Measurements from ENCODE around the gene TGM4.

DNA sequence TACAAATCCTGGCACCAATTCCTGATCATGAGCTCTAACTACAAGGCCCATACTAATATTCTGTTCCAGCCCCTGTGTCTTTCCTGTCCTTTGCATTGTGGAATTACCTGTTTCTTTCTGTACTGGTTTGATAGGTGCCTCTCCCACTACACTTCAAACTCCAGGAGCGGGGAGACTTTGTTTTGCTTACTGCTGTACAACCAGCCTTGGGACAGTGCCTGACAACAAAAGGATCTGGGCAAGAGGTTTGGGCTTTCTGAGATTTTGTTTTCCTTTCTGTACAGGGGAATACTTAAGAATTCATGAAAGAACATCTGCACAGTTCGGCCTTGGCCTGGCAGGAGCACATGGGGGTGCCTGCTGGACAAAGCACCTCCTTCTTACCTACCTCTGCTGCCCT is 56.5 kb downstream of the TGM4 start:
- TF ChIP-seq, protein P1, sequence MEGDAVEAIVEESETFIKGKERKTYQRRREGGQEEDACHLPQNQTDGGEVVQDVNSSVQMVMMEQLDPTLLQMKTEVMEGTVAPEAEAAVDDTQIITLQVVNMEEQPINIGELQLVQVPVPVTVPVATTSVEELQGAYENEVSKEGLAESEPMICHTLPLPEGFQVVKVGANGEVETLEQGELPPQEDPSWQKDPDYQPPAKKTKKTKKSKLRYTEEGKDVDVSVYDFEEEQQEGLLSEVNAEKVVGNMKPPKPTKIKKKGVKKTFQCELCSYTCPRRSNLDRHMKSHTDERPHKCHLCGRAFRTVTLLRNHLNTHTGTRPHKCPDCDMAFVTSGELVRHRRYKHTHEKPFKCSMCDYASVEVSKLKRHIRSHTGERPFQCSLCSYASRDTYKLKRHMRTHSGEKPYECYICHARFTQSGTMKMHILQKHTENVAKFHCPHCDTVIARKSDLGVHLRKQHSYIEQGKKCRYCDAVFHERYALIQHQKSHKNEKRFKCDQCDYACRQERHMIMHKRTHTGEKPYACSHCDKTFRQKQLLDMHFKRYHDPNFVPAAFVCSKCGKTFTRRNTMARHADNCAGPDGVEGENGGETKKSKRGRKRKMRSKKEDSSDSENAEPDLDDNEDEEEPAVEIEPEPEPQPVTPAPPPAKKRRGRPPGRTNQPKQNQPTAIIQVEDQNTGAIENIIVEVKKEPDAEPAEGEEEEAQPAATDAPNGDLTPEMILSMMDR (IDR thresholded peaks at IDR 0.05) = no peak
- TF ChIP-seq POLR2A (IDR thresholded peaks at IDR 0.05) = no peak
- TF ChIP-seq POLR2AphosphoS5 (IDR thresholded peaks at IDR 0.05) = no peak

Data from breast epithelium (tissue), 3 donors.